ENCODE data around the gene SCMH1.

Gene SCMH1

GRCh38 chr1:41274752-41275545, 32.8 kb upstream of the SCMH1 start:
- Histone ChIP-seq H3K27ac (no peak overlapping the region), H3K4me3 (no peak overlapping the region)
- TF ChIP-seq CTCF (IDR thresholded peaks at IDR 0.05) = no peak
- no peak for DNase-seq (ENCODE audit: low spot score)

- Histone ChIP-seq H3K27ac (no peak overlapping the region), H3K4me3 (no peak overlapping the region)
- no peak for TF ChIP-seq CTCF (IDR thresholded peaks at IDR 0.05)
- no peak for DNase-seq (ENCODE audit: low spot score)
Measured at GRCh38 chr1:41272601-41273000, 30.5 kb upstream of the SCMH1 start.

- peak; percentile 95 for TF ChIP-seq CTCF (IDR thresholded peaks at IDR 0.05)
- DNase-seq (ENCODE audit: low spot score) = peak; percentile 79
- no peak overlapping the region for H3K4me3 ChIP-seq
- H3K27ac ChIP-seq = no peak overlapping the region
Measured at GRCh38 chr1:41268154-41268770, 26.2 kb upstream of the SCMH1 start.

- no peak overlapping the region for H3K4me3 ChIP-seq
- no peak for TF ChIP-seq CTCF (IDR thresholded peaks at IDR 0.05)
- H3K27ac ChIP-seq = no peak overlapping the region
- DNase-seq (ENCODE audit: low spot score) = no peak
Measured at GRCh38 chr1:41261926-41262618, 20.0 kb upstream of the SCMH1 start.

GRCh38 chr1:41260768-41261167, 18.7 kb upstream of the SCMH1 start:
- Histone ChIP-seq H3K4me3 (no peak overlapping the region), H3K27ac (no peak overlapping the region)
- no peak for DNase-seq (ENCODE audit: low spot score)
- no peak for TF ChIP-seq CTCF (IDR thresholded peaks at IDR 0.05)

- Histone ChIP-seq H3K27ac (no peak overlapping the region), H3K4me3 (no peak overlapping the region)
- no peak for DNase-seq (ENCODE audit: low spot score)
- no peak for TF ChIP-seq CTCF (IDR thresholded peaks at IDR 0.05)
Measured at GRCh38 chr1:41259221-41259620, 17.1 kb upstream of the SCMH1 start.
